Esophagus squamous epithelium (tissue), 4 donors: ENCODE measurements around the gene MYL5.

Experiments
- POLR2A ChIP-seq, 4 donors: fragments of 450-650 bp; IDR thresholded peaks; one replicate each; pipeline ENCODE4 v1.6.1; 2017; ENCODE audit warnings: antibody characterized with exemption in 4 of 4, mild to moderate bottlenecking in 4 of 4, moderate library complexity in 3 of 4
- TF ChIP-seq, protein P1 (sequence below), 6 experiments: fragments of 450-650 bp in 4 of 6; fragments of 200-600 bp in 2 of 6; sonication (generic) in 2 of 6; IDR thresholded peaks; one replicate each; pipeline ENCODE4 v1.5.1; 2016 to 2019; ENCODE audit warnings: antibody characterized with exemption in 6 of 6, mild to moderate bottlenecking in 4 of 6, moderate library complexity in 4 of 6

- TF ChIP-seq, protein P1, sequence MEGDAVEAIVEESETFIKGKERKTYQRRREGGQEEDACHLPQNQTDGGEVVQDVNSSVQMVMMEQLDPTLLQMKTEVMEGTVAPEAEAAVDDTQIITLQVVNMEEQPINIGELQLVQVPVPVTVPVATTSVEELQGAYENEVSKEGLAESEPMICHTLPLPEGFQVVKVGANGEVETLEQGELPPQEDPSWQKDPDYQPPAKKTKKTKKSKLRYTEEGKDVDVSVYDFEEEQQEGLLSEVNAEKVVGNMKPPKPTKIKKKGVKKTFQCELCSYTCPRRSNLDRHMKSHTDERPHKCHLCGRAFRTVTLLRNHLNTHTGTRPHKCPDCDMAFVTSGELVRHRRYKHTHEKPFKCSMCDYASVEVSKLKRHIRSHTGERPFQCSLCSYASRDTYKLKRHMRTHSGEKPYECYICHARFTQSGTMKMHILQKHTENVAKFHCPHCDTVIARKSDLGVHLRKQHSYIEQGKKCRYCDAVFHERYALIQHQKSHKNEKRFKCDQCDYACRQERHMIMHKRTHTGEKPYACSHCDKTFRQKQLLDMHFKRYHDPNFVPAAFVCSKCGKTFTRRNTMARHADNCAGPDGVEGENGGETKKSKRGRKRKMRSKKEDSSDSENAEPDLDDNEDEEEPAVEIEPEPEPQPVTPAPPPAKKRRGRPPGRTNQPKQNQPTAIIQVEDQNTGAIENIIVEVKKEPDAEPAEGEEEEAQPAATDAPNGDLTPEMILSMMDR (IDR thresholded peaks at IDR 0.05) = no peak
- no peak for TF ChIP-seq POLR2A (IDR thresholded peaks at IDR 0.05)
Measured at GRCh38 chr4:688854-689681, 14.7 kb downstream of the MYL5 start, which contains the start of gene SLC49A3.
